K562 (cell line): Measurements from ENCODE around the gene TLR2. TPM values are rescaled to one million over a fixed set of nuclear protein-coding genes. Genes with fewer than 3 reads are reported as not detected.

ENCODE experiments used
- ATAC-seq: fragments of 200-7000 bp; cut with Tn5 transposase; 3 replicates; pipeline ENCODE4 v1.9.1; 2020; ENCODE audit warnings: moderate library complexity
- BruUV-seq: library from RNA; stranded (reverse); fragments of 400-500 nt; replicated peaks from 2 replicates; lab custom pipeline; 2021; lab: Mats Ljungman, UMichigan
- CTCF ChIA-PET: fragments of 300-600 bp; formaldehyde crosslinking; extraction: SDS; loops from one replicate; lab custom pipeline; 2021; ENCODE audit warnings: low intra/inter-chr PET ratio; lab: Yijun Ruan, JAX
- POLR2A ChIA-PET: fragments of 300-600, 350-650 bp; sonication (Branson Sonifier 250); formaldehyde crosslinking; extraction: SDS; loops from one replicate; lab custom pipeline; 2021; ENCODE audit warnings: antibody characterized with exemption, inconsistent platforms; lab: Yijun Ruan, JAX
- DNase-seq, 4 experiments: peaks; one replicate each; pipeline versions ENCODE4 v3.0.0 to v3.0.0-alpha.2; 2011 to 2018; ENCODE audit warnings: low spot score in 3 of 4, mixed read lengths in 3 of 4; ENCODE audit errors: extremely low read depth in 1 of 4
- FAIRE-seq: peaks from 2 replicates; lab custom pipeline; 2011; peaks lifted over from hg19 to GRCh38; lab: Jason Lieb, UNC
- H2AFZ ChIP-seq: 2 replicates; pipeline ENCODE4 v1.6.0; 2011; ENCODE audit warnings: low read depth, low read length, control low read depth, inconsistent platforms
- H3K27ac ChIP-seq: fragments of 200-600 bp; 3 replicates; pipeline ENCODE4 v1.8.0; 2011; ENCODE audit warnings: low read depth, mild to moderate bottlenecking, control low read depth, inconsistent platforms, low read length, moderate library complexity, mixed read lengths; ENCODE audit errors: extremely low read depth
- H3K27me3 ChIP-seq, 2 experiments: fragments of 300-600 bp in 1 of 2; 2 replicates in 1 of 2; 3 replicates in 1 of 2; pipeline versions ENCODE4 v1.6.0 to v1.8.0; 2011; ENCODE audit warnings: inconsistent platforms in 2 of 2, low read length in 2 of 2, mild to moderate bottlenecking in 1 of 2, mixed read lengths in 1 of 2, moderate library complexity in 1 of 2; ENCODE audit not compliant: control insufficient read depth in 2 of 2, insufficient read depth in 2 of 2
- H3K36me3 ChIP-seq: fragments of 300-600 bp; 3 replicates; pipeline ENCODE4 v1.8.0; 2011; ENCODE audit warnings: mild to moderate bottlenecking, low read length, inconsistent platforms; ENCODE audit not compliant: control insufficient read depth, insufficient read depth
- H3K4me1 ChIP-seq, 2 experiments: fragments of 200-600 bp in 1 of 2; replicated peaks in 1 of 2; 2 replicates in 1 of 2; 3 replicates in 1 of 2; pipeline versions ENCODE4 v1.5.1 to v1.8.0; 2011; ENCODE audit warnings: inconsistent platforms in 2 of 2, low read length in 2 of 2, mild to moderate bottlenecking in 1 of 2, mixed read lengths in 1 of 2, moderate library complexity in 1 of 2; ENCODE audit not compliant: control insufficient read depth in 2 of 2, insufficient read depth in 2 of 2
- H3K4me2 ChIP-seq: 2 replicates; pipeline ENCODE4 v1.6.1; 2011; ENCODE audit warnings: low read length, control low read depth, inconsistent platforms, mixed read lengths; ENCODE audit not compliant: insufficient read depth
- H3K4me3 ChIP-seq: fragments of 200-600 bp; sonication (generic), shearing (Covaris generic); 2 replicates; pipeline ENCODE4 v1.5.1; 2016; ENCODE audit warnings: control low read depth, inconsistent platforms
- H3K79me2 ChIP-seq: fragments of 200-600 bp; 3 replicates; pipeline ENCODE4 v1.8.0; 2011; ENCODE audit warnings: low read length, inconsistent platforms; ENCODE audit not compliant: control insufficient read depth, insufficient read depth
- H3K9ac ChIP-seq, 2 experiments: 2 replicates each; pipeline versions ENCODE4 v1.6.0 to v1.6.1; 2011; ENCODE audit warnings: low read depth in 2 of 2, low read length in 2 of 2, control low read depth in 1 of 2, inconsistent platforms in 1 of 2, mild to moderate bottlenecking in 1 of 2, mixed read lengths in 1 of 2; ENCODE audit not compliant: insufficient read depth in 1 of 2
- H3K9me1 ChIP-seq: one replicate; pipeline ENCODE4 v1.6.0; 2011; ENCODE audit warnings: inconsistent platforms, mild to moderate bottlenecking, low read length, moderate library complexity; ENCODE audit not compliant: control insufficient read depth, insufficient read depth
- H3K9me3 ChIP-seq: replicated peaks from 2 replicates; pipeline ENCODE4 v1.5.1; 2011; ENCODE audit warnings: low read depth, low read length, inconsistent platforms; ENCODE audit not compliant: control insufficient read depth, insufficient read depth
- H4K20me1 ChIP-seq: replicated peaks from 2 replicates; pipeline ENCODE4 v1.6.1; 2011; ENCODE audit warnings: low read length, inconsistent platforms, mixed read lengths; ENCODE audit not compliant: control insufficient read depth, insufficient read depth
- ARID2 ChIP-seq: fragments of 450-650 bp; IDR thresholded peaks from 2 replicates; pipeline ENCODE4 v1.6.1; 2017; ENCODE audit warnings: antibody characterized with exemption, mild to moderate bottlenecking
- ESRRB ChIP-seq: fragments of 250-450 bp; sonication (Bioruptor Pico); IDR thresholded peaks from 2 replicates; pipeline ENCODE4 v1.5.0; 2020; ENCODE audit warnings: mild to moderate bottlenecking, moderate library complexity, borderline replicate concordance
- GABPB1 ChIP-seq: sonication (generic); formaldehyde crosslinking; IDR thresholded peaks from 2 replicates; pipeline ENCODE4 v1.8.0; 2022; ENCODE audit warnings: mild to moderate bottlenecking, missing genetic modification reagents
- KLF16 ChIP-seq: IDR thresholded peaks from 2 replicates; pipeline ENCODE4 v1.6.1; 2016; ENCODE audit warnings: antibody characterized with exemption
- MIER1 ChIP-seq: fragments of 450-650 bp; IDR thresholded peaks from 2 replicates; pipeline ENCODE4 v1.6.1; 2016; ENCODE audit warnings: antibody characterized with exemption, mild to moderate bottlenecking, low read depth
- NFXL1 ChIP-seq: fragments of 450-650 bp; formaldehyde crosslinking; IDR thresholded peaks from 2 replicates; pipeline ENCODE4 v1.4.0; 2021; ENCODE audit warnings: mild to moderate bottlenecking
- NRF1 ChIP-seq, 2 experiments: fragments of 450-650 bp; IDR thresholded peaks in 1 of 2; conservative IDR thresholded peaks in 1 of 2; 2 replicates each; pipeline ENCODE4 v1.6.1; 2014; ENCODE audit warnings: mild to moderate bottlenecking in 2 of 2
- POLR3A ChIP-seq: IDR thresholded peaks from 2 replicates; pipeline ENCODE4 v1.6.1; 2011; ENCODE audit warnings: borderline replicate concordance, mild to moderate bottlenecking, moderate library complexity; ENCODE audit not compliant: insufficient read length, insufficient read depth; ENCODE audit errors: extremely low read depth
- SLC30A9 ChIP-seq: fragments of 250-450 bp; sonication (Bioruptor Pico); IDR thresholded peaks from 2 replicates; pipeline ENCODE4 v1.8.0; 2022; ENCODE audit warnings: mild to moderate bottlenecking, moderate library complexity
- ZC3H4 ChIP-seq: sonication (generic); formaldehyde crosslinking; IDR thresholded peaks from 2 replicates; pipeline ENCODE4 v1.9.0; 2021; ENCODE audit warnings: missing genetic modification reagents, borderline replicate concordance
- ZKSCAN8 ChIP-seq: fragments of 200-800 bp; sonication (Bioruptor generic); IDR thresholded peaks from 2 replicates; pipeline ENCODE4 v1.6.1; 2016; ENCODE audit warnings: missing genetic modification characterization, missing compliant biosample characterization
- ZNF146 ChIP-seq: IDR thresholded peaks from one replicate; pipeline ENCODE4 v1.6.1; 2018; ENCODE audit warnings: missing compliant biosample characterization; ENCODE audit not compliant: unreplicated experiment
- ZNF274 ChIP-seq: IDR thresholded peaks from 2 replicates; pipeline ENCODE4 v1.6.1; 2011; ENCODE audit warnings: low read depth, mild to moderate bottlenecking, low read length, moderate library complexity, borderline replicate concordance
- ZNF41 ChIP-seq: fragments of 250-450 bp; sonication (Bioruptor Pico); conservative IDR thresholded peaks from 2 replicates; pipeline ENCODE4 v1.4.0; 2020; ENCODE audit warnings: mild to moderate bottlenecking
- ZNF57 ChIP-seq: fragments of 450-650 bp; formaldehyde crosslinking; IDR thresholded peaks from 2 replicates; pipeline ENCODE4 v1.4.0; 2020; ENCODE audit warnings: mild to moderate bottlenecking, moderate library complexity
- WGBS: fragments of 100-300 bp; shearing (Covaris generic); methylation state at CpG from one replicate; pipeline ENCODE4 v1.1.6; 2016; ENCODE audit warnings: low coverage, mixed read lengths; ENCODE audit not compliant: insufficient coverage; ENCODE audit errors: missing lambda C conversion rate; 5-methylcytosine and 5-hydroxymethylcytosine counted together
- in situ Hi-C: fragments of 300-500 bp; cut with MboI; formaldehyde crosslinking; loops from 4 replicates; pipeline ENCODE4 v1.15.0; 2018; ENCODE audit warnings: inconsistent platforms, mixed read lengths
- intact Hi-C: fragments of 100-400 bp; cut with micrococcal nuclease; formaldehyde crosslinking; loops from 2 replicates; pipeline ENCODE4 v1.14.2; 2022
- polyA plus RNA-seq, 8 experiments: library from polyadenylated mRNA; depleted of rRNA in 4 of 8; stranded (reverse) in 5 of 8; unstranded in 3 of 8; fragments of >200 nt; fragmentation: Nextera tagmentation in 2 of 8; fragmentation: Illumina TruSeq in 1 of 8; extraction: Ambion mirVana in 2 of 8; extraction: Trizol in 1 of 8; gene quantifications; 2 replicates each; pipeline versions ENCODE4 v1.2.1 to v1.2.3, GENCODE V29; 2011 to 2014; ENCODE audit warnings: inconsistent platforms in 1 of 8, missing spikeins in 1 of 8
- total RNA-seq, 7 experiments: library from RNA; depleted of rRNA in 6 of 7; stranded (reverse); fragments of >200 nt in 6 of 7; fragmentation: Illumina TruSeq in 2 of 7; extraction: Trizol in 2 of 7; gene quantifications; 2 replicates each; pipeline versions ENCODE4 v1.2.1 to v1.2.3, GENCODE V29; 2011 to 2021; ENCODE audit warnings: low replicate concordance in 1 of 7
- TF ChIP-seq, protein P1 (sequence below), 2 experiments: IDR thresholded peaks; 2 replicates each; pipeline ENCODE4 v1.6.1; 2011; ENCODE audit warnings: borderline replicate concordance in 1 of 2, control low read depth in 1 of 2, low read depth in 1 of 2, low read length in 1 of 2, mild to moderate bottlenecking in 1 of 2, mixed read lengths in 1 of 2, moderate library complexity in 1 of 2; ENCODE audit not compliant: insufficient read depth in 1 of 2, insufficient read length in 1 of 2, poor library complexity in 1 of 2, severe bottlenecking in 1 of 2; ENCODE audit errors: extremely low read depth in 1 of 2
- TF ChIP-seq, protein P2 (sequence below): fragments of 250-450 bp; sonication (Bioruptor Pico); IDR thresholded peaks from 2 replicates; pipeline ENCODE4 v1.5.0; 2021; ENCODE audit warnings: mild to moderate bottlenecking, borderline replicate concordance
- TF ChIP-seq, protein P3 (sequence below): sonication (generic); formaldehyde crosslinking; IDR thresholded peaks from 2 replicates; pipeline ENCODE4 v1.8.1; 2023; ENCODE audit warnings: mild to moderate bottlenecking, missing genetic modification reagents

The TLR2 gene
- total and polyA plus RNA-seq, 9 of the 15 experiments (the other 6 are each of a cell fraction or from before 2014, with no cell fraction given), result 0.09 to 0.11 TPM; not detected in 7

DNA sequence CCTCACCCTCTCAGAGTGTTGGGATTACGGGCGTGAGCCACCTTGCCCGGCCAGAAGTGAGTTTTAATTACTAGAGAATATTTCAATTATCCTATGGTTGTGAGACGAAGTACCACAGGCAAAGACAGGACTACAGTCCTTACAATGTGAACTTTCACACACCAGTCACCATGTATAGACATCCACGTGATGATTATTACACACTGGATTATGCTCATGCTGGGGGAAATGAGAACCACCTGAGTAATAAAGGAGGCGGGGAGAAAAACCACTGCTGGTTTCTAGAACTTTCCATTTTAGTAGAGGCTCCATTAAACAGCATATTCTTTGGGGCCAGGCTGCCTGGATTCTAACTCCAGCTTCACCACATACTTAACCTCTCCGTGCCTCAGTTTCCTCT is 42.5 kb upstream of the TLR2 start:
- Histone ChIP-seq H3K4me3 (no peak overlapping the region), H3K4me1 (peaks cover 0 to 7% of the 10 kb centered on the region in 2 experiments; a peak in 2 of 5 replicates), H3K27me3 (no peaks in the 10 kb centered on the region), H4K20me1 (no peaks in the 10 kb centered on the region), H3K9me3 (no peaks in the 10 kb centered on the region), H2AFZ (no peak overlapping the region), H3K27ac (no peak overlapping the region), H3K79me2 (no peaks in the 10 kb centered on the region), H3K9me1 (no peaks in the 10 kb centered on the region), H3K9ac (no peak overlapping the region), H3K36me3 (peaks cover 6% of the 10 kb centered on the region; the same call in 1 of the 3 replicates), H3K4me2 (no peak overlapping the region)
- no peak for DNase-seq
- no peak for FAIRE-seq
- POLR2A ChIA-PET, result interaction anchor here (1.3 kb wide), 1 partner anchor 486 kb away, joined by 4 read pairs; no protein-coding TSS in a partner anchor
- intact Hi-C loops, result loop anchor here (5.0 to 10.0 kb wide), 3 partner anchors 64 to 557 kb away; no protein-coding TSS in a partner anchor
- ATAC-seq, result no peak
- no TSS peak for BruUV-seq
- CTCF ChIA-PET, result interaction anchor here (0.6 kb wide), 1 partner anchor 486 kb away, joined by 3 read pairs; no protein-coding TSS in a partner anchor
- 48% methylated on average over 7 of the region's 7 CpGs for WGBS
- in situ Hi-C loops, result no loop called here
- TF ChIP-seq ESRRB (CRISPR knock-in tag) (no peak), SLC30A9 (CRISPR knock-in tag) (no peak), ZNF41 (CRISPR knock-in tag) (no peak), POLR3A (no peak), ZKSCAN8 (no peak), MIER1 (no peak), GABPB1 (CRISPR knock-in tag) (no peak), NFXL1 (CRISPR knock-in tag) (no peak), ARID2 (no peak), ZNF57 (CRISPR knock-in tag) (no peak), ZC3H4 (CRISPR knock-in tag) (no peak), NRF1 (conservative IDR thresholded peaks at IDR 0.05 in 1 of 2, IDR thresholded peaks at IDR 0.05 in 1 of 2) (no peak), ZNF146 (no peak), ZNF274 (no peak), KLF16 (no peak)
- TF ChIP-seq, protein P1, sequence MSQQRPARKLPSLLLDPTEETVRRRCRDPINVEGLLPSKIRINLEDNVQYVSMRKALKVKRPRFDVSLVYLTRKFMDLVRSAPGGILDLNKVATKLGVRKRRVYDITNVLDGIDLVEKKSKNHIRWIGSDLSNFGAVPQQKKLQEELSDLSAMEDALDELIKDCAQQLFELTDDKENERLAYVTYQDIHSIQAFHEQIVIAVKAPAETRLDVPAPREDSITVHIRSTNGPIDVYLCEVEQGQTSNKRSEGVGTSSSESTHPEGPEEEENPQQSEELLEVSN (IDR thresholded peaks at IDR 0.05; ENCODE audit: borderline replicate concordance in 1 of 2, extremely low read depth in 1 of 2, insufficient read depth in 1 of 2, insufficient read length in 1 of 2, low read depth in 1 of 2, low read length in 1 of 2, poor library complexity in 1 of 2, severe bottlenecking in 1 of 2), result no peak
- TF ChIP-seq, protein P2, sequence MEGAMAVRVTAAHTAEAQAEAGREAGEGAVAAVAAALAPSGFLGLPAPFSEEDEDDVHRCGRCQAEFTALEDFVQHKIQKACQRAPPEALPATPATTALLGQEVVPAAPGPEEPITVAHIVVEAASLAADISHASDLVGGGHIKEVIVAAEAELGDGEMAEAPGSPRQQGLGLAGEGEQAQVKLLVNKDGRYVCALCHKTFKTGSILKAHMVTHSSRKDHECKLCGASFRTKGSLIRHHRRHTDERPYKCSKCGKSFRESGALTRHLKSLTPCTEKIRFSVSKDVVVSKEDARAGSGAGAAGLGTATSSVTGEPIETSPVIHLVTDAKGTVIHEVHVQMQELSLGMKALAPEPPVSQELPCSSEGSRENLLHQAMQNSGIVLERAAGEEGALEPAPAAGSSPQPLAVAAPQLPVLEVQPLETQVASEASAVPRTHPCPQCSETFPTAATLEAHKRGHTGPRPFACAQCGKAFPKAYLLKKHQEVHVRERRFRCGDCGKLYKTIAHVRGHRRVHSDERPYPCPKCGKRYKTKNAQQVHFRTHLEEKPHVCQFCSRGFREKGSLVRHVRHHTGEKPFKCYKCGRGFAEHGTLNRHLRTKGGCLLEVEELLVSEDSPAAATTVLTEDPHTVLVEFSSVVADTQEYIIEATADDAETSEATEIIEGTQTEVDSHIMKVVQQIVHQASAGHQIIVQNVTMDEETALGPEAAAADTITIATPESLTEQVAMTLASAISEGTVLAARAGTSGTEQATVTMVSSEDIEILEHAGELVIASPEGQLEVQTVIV (CRISPR knock-in tag), result no peak
- TF ChIP-seq, protein P3, sequence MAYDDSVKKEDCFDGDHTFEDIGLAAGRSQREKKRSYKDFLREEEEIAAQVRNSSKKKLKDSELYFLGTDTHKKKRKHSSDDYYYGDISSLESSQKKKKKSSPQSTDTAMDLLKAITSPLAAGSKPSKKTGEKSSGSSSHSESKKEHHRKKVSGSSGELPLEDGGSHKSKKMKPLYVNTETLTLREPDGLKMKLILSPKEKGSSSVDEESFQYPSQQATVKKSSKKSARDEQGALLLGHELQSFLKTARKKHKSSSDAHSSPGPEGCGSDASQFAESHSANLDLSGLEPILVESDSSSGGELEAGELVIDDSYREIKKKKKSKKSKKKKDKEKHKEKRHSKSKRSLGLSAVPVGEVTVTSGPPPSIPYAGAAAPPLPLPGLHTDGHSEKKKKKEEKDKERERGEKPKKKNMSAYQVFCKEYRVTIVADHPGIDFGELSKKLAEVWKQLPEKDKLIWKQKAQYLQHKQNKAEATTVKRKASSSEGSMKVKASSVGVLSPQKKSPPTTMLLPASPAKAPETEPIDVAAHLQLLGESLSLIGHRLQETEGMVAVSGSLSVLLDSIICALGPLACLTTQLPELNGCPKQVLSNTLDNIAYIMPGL, result no peak
